Measurements from ENCODE around the gene OSGIN1.

DNA sequence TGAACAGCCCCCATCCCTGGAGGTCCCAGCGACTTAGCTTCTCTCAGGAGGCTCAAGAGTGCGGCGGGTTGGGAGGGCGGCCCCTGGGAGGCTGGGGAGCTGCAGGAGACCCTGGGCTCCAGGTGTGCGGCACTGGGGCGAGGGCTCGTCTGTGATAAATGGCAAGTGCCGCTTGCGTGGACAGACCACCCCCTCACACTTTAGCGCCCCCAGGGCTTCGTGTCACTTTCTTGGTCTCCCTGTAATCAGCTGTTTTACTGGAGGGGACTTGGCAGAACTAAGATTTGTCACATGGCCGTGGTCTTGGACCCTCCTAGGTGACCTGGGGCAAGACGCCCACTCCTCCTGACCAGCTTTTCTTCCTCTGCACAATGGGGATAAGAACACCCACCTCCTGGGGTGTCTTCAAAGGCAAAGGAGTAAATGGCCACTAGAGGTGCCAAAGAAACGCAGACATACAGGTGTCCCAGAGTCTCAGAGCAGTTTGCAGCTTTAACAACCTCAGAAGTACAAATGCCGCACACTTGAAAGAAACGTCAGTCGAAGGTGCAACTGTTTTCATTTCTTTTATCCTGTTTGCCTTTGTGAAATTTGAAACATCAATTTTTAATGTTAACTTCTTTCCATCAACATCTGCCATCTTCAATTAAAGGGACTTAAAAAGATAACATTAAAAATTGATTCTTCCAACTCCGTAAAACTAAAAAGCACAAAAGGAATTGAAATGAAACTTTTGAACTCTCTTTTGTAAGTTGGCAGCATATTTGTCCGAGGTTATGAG, 946 bp downstream of the OSGIN1 start:
- TF ChIP-seq POLR2A (IDR thresholded peaks at IDR 0.05; ENCODE audit: low read depth, low read length) (no peak), POLR2AphosphoS5 (IDR thresholded peaks at IDR 0.05; ENCODE audit: low read depth, low read length) (no peak)
